ENCODE data around the gene TMEM69. TPM values are rescaled to one million over a fixed set of nuclear protein-coding genes. Genes with fewer than 3 reads are reported as not detected.

Gene TMEM69, protein sequence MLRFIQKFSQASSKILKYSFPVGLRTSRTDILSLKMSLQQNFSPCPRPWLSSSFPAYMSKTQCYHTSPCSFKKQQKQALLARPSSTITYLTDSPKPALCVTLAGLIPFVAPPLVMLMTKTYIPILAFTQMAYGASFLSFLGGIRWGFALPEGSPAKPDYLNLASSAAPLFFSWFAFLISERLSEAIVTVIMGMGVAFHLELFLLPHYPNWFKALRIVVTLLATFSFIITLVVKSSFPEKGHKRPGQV
- 12.4 and 14.0 TPM in 2 replicates for total RNA-seq (2012; rRNA removed)

DNA sequence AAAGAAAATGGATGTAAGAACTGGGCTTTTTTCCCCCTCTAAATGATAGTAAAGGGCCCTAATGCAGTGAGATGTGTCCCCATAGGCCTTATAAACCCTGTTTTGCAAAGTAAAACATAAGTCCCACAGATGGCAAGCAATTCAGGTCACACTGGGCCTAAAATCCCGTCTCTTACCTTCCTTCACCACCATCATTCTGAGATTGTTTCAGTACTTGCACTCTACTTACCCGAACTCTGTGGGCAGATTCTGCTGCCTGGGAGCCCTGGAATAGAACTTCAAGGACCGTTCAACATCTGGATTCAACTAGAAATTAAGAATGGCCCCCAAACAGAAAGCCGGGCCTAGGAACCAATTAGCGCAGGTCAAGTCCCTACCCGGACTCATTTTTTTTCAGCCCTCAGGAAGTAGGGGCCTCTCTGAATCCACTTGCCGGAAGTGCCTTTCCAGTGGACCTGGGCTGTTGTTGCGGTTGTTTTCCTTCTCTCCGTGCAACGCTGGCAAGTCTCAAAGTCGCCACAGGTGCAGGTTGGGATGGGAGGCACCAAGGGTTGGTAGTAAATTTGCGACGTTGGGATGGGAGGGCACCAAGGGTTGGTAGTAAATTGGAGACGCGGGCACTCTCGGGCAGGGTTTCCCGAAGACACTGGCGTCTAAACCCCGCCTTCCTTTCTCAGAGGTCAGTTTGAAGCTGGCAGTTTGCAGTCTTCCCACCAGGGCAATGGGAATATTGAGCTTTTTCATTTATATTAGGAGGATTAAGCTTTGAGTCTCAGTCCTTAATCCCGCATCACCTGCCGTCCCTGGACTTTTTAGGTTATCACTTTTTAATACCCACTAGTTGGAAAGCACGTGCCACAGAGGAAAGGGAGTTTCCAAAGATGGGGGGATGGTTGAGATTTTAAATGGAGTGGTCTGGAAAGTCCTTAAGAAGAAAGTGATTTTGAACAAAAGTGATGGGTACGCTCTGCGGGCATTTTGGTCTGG is at the start of gene TMEM69:
Gene TMEM69, plus strand, starts transcription at position 428 of the 987 bp plus-strand sequence. CDS start 2,888 bp downstream, outside the sequence.
- Histone ChIP-seq H3K4me2 (ENCODE audit: low read length) (peak within 1 kb of the TSS; percentile 88), H3K4me1 (ENCODE audit: control insufficient read depth, insufficient read depth, low read length) (peaks cover 16% of the 10 kb centered on the region), H3K9me3 (replicated peaks; ENCODE audit: low read length) (no peaks in the 10 kb centered on the region), H3K9ac (ENCODE audit: low read depth, low read length) (peak within 1 kb of the TSS; percentile 94), H3K27me3 (ENCODE audit: control insufficient read depth, insufficient read depth, low read length) (no peaks in the 10 kb centered on the region), H3K36me3 (ENCODE audit: insufficient read depth, low read length) (peaks cover 12% of the 10 kb centered on the region), H3K4me3 (ENCODE audit: low read length) (peak within 1 kb of the TSS; percentile 95)

DNA sequence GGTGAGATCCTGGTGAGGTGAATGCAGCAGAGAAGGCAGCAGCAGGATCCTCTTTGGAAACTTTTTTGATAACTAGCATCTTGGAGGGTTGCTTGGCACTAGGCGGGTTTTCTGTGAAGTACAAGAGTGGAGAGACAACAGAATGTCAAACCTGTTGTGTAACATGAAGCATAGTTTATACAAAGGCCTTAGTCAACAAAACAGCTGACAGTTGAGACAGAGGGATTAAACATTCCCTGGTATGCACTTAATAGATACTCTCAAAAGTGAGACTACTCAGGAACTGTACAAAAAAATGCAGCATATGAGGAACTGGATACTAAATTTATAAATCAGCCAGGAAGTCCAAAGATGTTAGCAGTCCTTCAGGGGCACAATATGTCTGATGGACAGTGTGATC is 47.7 kb upstream of the TMEM69 start:
- Histone ChIP-seq H3K27me3 (ENCODE audit: control insufficient read depth, insufficient read depth, low read length) (no peaks in the 10 kb centered on the region), H3K4me1 (ENCODE audit: control insufficient read depth, insufficient read depth, low read length) (no peaks in the 10 kb centered on the region), H3K4me2 (ENCODE audit: low read length) (no peak overlapping the region), H3K9ac (ENCODE audit: low read depth, low read length) (no peak overlapping the region), H3K9me3 (replicated peaks; ENCODE audit: low read length) (no peaks in the 10 kb centered on the region), H3K36me3 (ENCODE audit: insufficient read depth, low read length) (peaks cover 63% of the 10 kb centered on the region), H3K4me3 (ENCODE audit: low read length) (no peak overlapping the region)

GRCh38 chr1:45643321-45643720 is 44.7 kb upstream of the TMEM69 start:
- Histone ChIP-seq H3K9me3 (replicated peaks; ENCODE audit: low read length) (no peaks in the 10 kb centered on the region), H3K9ac (ENCODE audit: low read depth, low read length) (no peak overlapping the region), H3K4me3 (ENCODE audit: low read length) (no peak overlapping the region), H3K4me2 (ENCODE audit: low read length) (no peak overlapping the region), H3K27me3 (ENCODE audit: control insufficient read depth, insufficient read depth, low read length) (no peaks in the 10 kb centered on the region), H3K4me1 (ENCODE audit: control insufficient read depth, insufficient read depth, low read length) (no peaks in the 10 kb centered on the region), H3K36me3 (ENCODE audit: insufficient read depth, low read length) (peaks cover 51% of the 10 kb centered on the region)

GRCh38 chr1:45643978-45644377 is 44.0 kb upstream of the TMEM69 start:
- Histone ChIP-seq H3K9ac (ENCODE audit: low read depth, low read length) (no peak overlapping the region), H3K27me3 (ENCODE audit: control insufficient read depth, insufficient read depth, low read length) (no peaks in the 10 kb centered on the region), H3K4me1 (ENCODE audit: control insufficient read depth, insufficient read depth, low read length) (no peaks in the 10 kb centered on the region), H3K9me3 (replicated peaks; ENCODE audit: low read length) (no peaks in the 10 kb centered on the region), H3K4me3 (ENCODE audit: low read length) (no peak overlapping the region), H3K4me2 (ENCODE audit: low read length) (no peak overlapping the region), H3K36me3 (ENCODE audit: insufficient read depth, low read length) (peaks cover 46% of the 10 kb centered on the region)

DNA sequence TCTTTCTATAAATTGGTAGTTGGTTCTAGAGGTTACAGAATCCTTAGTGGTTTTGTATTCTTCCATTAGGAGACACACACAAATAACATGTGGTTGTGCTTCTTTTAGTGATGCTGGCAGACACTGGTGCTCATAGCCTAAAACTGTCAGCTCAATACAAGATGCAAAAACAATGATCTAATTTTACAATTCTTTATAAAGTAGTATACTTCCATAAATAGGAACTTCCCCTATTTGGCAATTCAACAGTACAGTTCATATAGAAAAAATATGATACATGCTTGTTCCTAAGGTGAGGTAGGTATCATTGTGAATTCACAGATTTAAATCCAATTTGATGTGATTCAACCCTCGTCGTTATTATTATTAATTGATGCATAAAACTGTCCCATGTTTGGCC is 43.3 kb upstream of the TMEM69 start:
- Histone ChIP-seq H3K4me2 (ENCODE audit: low read length) (no peak overlapping the region), H3K36me3 (ENCODE audit: insufficient read depth, low read length) (peaks cover 47% of the 10 kb centered on the region), H3K4me3 (ENCODE audit: low read length) (no peak overlapping the region), H3K27me3 (ENCODE audit: control insufficient read depth, insufficient read depth, low read length) (no peaks in the 10 kb centered on the region), H3K9me3 (replicated peaks; ENCODE audit: low read length) (no peaks in the 10 kb centered on the region), H3K4me1 (ENCODE audit: control insufficient read depth, insufficient read depth, low read length) (no peaks in the 10 kb centered on the region), H3K9ac (ENCODE audit: low read depth, low read length) (no peak overlapping the region)

- H3K4me1 ChIP-seq (ENCODE audit: control insufficient read depth, insufficient read depth, low read length), result no peaks in the 10 kb centered on the region
- H3K9ac ChIP-seq (ENCODE audit: low read depth, low read length), result no peak overlapping the region
- H3K4me3 ChIP-seq (ENCODE audit: low read length), result no peak overlapping the region
- no peaks in the 10 kb centered on the region for H3K9me3 ChIP-seq (replicated peaks; ENCODE audit: low read length)
- H3K4me2 ChIP-seq (ENCODE audit: low read length), result no peak overlapping the region
- no peaks in the 10 kb centered on the region for H3K27me3 ChIP-seq (ENCODE audit: control insufficient read depth, insufficient read depth, low read length)
- peaks cover 59% of the 10 kb centered on the region for H3K36me3 ChIP-seq (ENCODE audit: insufficient read depth, low read length)
Observed at GRCh38 chr1:45647248-45648021, 40.5 kb upstream of the TMEM69 start.

GRCh38 chr1:45654540-45655280 is 33.3 kb upstream of the TMEM69 start:
- H3K9me3 ChIP-seq (replicated peaks; ENCODE audit: low read length), result no peaks in the 10 kb centered on the region
- peaks cover 92% of the 10 kb centered on the region for H3K36me3 ChIP-seq (ENCODE audit: insufficient read depth, low read length)
- H3K27me3 ChIP-seq (ENCODE audit: control insufficient read depth, insufficient read depth, low read length), result no peaks in the 10 kb centered on the region
- no peak overlapping the region for H3K4me2 ChIP-seq (ENCODE audit: low read length)
- H3K4me3 ChIP-seq (ENCODE audit: low read length), result no peak overlapping the region
- H3K9ac ChIP-seq (ENCODE audit: low read depth, low read length), result no peak overlapping the region
- peaks cover 10% of the 10 kb centered on the region for H3K4me1 ChIP-seq (ENCODE audit: control insufficient read depth, insufficient read depth, low read length)

DNA sequence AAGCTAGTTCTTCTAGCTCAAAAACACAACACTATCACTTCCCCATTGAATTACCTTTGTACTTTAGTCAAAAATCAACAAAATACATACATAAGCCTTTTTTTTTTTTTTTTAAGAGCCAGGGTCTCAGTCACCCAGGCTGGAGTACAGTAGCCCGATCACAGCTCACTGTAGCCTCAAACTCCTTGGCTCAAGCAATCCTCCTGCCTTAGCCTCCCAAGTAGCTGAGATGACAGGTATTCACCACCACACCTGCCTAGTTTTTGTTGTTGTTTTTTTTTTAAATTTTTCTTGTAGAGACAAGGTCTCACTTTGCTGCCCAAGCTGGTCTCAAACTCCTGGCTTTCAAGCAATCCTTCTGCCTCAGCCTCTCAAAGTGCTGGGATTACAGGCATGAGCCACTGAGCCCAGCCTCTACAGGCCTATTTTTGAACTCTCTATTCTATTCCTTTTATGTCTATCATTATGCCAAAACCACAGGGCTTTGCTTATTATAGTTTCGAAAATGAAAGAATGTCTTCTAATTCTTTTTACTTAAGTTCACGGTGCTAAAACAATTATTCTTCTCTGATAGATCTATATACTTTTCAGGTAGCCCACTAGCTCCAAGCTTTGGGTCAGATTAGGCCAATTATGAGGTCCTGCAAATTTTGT is 31.3 kb upstream of the TMEM69 start:
- Histone ChIP-seq H3K9ac (ENCODE audit: low read depth, low read length) (no peak overlapping the region), H3K4me3 (ENCODE audit: low read length) (no peak overlapping the region), H3K9me3 (replicated peaks; ENCODE audit: low read length) (no peaks in the 10 kb centered on the region), H3K4me1 (ENCODE audit: control insufficient read depth, insufficient read depth, low read length) (peaks cover 10% of the 10 kb centered on the region), H3K27me3 (ENCODE audit: control insufficient read depth, insufficient read depth, low read length) (no peaks in the 10 kb centered on the region), H3K36me3 (ENCODE audit: insufficient read depth, low read length) (peaks cover 84% of the 10 kb centered on the region), H3K4me2 (ENCODE audit: low read length) (no peak overlapping the region)

DNA sequence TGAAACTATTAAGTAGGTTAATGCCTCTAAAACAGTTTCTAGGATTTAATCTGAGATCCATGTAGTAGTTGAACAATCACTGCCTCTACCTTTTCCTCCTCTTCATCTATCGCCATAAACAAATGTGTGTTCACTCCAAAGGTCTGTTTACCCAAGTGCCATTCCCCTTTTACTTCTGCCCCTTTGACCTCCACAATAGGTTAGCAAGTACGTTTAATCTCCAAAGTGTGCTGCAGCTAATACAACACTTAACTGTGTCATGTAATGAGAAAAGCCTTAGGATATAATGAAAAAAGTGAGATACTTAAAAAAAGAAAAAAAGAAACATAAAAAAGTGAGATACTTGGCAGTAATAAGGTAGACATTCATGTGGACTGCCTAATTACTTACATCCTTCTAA is 29.8 kb upstream of the TMEM69 start:
- no peak overlapping the region for H3K4me3 ChIP-seq (ENCODE audit: low read length)
- H3K4me1 ChIP-seq (ENCODE audit: control insufficient read depth, insufficient read depth, low read length), result peaks cover 10% of the 10 kb centered on the region
- no peak overlapping the region for H3K9ac ChIP-seq (ENCODE audit: low read depth, low read length)
- no peak overlapping the region for H3K4me2 ChIP-seq (ENCODE audit: low read length)
- peaks cover 75% of the 10 kb centered on the region for H3K36me3 ChIP-seq (ENCODE audit: insufficient read depth, low read length)
- H3K9me3 ChIP-seq (replicated peaks; ENCODE audit: low read length), result no peaks in the 10 kb centered on the region
- H3K27me3 ChIP-seq (ENCODE audit: control insufficient read depth, insufficient read depth, low read length), result no peaks in the 10 kb centered on the region

DNA sequence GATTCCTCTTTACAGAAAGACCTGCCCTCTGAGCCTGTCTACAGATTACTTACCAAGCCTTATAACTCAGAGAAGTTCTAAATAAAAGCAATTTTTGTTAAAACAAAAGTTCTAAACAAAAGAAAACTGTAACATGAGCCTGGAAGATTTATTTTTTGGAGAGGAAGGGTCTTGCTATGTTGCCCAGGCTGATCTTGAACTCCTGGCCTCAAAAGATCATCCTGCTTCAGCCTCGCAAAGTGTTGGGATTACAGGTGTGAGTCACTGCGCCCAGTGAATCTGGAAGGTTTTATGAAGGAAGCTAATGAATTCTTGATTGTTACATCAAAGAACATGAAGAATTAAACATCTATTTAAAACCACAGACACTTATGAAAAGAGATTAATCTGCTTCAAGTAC is 28.8 kb upstream of the TMEM69 start:
- H3K4me3 ChIP-seq (ENCODE audit: low read length), result no peak overlapping the region
- H3K27me3 ChIP-seq (ENCODE audit: control insufficient read depth, insufficient read depth, low read length), result no peaks in the 10 kb centered on the region
- H3K9me3 ChIP-seq (replicated peaks; ENCODE audit: low read length), result no peaks in the 10 kb centered on the region
- no peak overlapping the region for H3K4me2 ChIP-seq (ENCODE audit: low read length)
- H3K9ac ChIP-seq (ENCODE audit: low read depth, low read length), result no peak overlapping the region
- peaks cover 10% of the 10 kb centered on the region for H3K4me1 ChIP-seq (ENCODE audit: control insufficient read depth, insufficient read depth, low read length)
- peaks cover 65% of the 10 kb centered on the region for H3K36me3 ChIP-seq (ENCODE audit: insufficient read depth, low read length)

Data from skeletal muscle satellite cell (primary cell).